Endothelial cell of umbilical vein (primary cell): ENCODE measurements around the gene CYP8B1. TPM values are rescaled to one million over a fixed set of nuclear protein-coding genes. Genes with fewer than 3 reads are reported as not detected.

Experiments
- BruUV-seq: library from RNA; stranded (reverse); fragments of 400-500 nt; replicated peaks from 2 replicates; lab custom pipeline; 2021; lab: Mats Ljungman, UMichigan
- CTCF ChIA-PET: fragments of 300-600, 350-600 bp; sonication (Branson Sonifier 250); formaldehyde crosslinking; loops from one replicate; lab custom pipeline; 2021; ENCODE audit warnings: antibody characterized with exemption, inconsistent platforms; lab: Charles Lee
- POLR2A ChIA-PET: fragments of 300-600, 350-600 bp; sonication (Branson Sonifier 250); formaldehyde crosslinking; loops from one replicate; lab custom pipeline; 2021; ENCODE audit warnings: antibody characterized with exemption, inconsistent platforms; lab: Charles Lee
- DNase-seq: peaks from one replicate; pipeline ENCODE4 v3.0.0-alpha.2; 2011; ENCODE audit warnings: low read depth, low spot score
- FAIRE-seq: peaks from 2 replicates; lab custom pipeline; 2011; peaks lifted over from hg19 to GRCh38; lab: Jason Lieb, UNC
- H2AFZ ChIP-seq: 2 replicates; pipeline ENCODE4 v1.6.0; 2012; ENCODE audit warnings: low read depth, low read length, control low read depth, inconsistent platforms
- H3K27ac ChIP-seq: 2 replicates; pipeline ENCODE4 v1.5.1; 2011; ENCODE audit warnings: low read depth, mild to moderate bottlenecking, control low read depth, low read length, moderate library complexity; ENCODE audit not compliant: insufficient read depth
- H3K27me3 ChIP-seq, 2 experiments: 2 replicates each; pipeline versions ENCODE4 v1.6.0 to v1.6.1; 2011; ENCODE audit warnings: low read length in 2 of 2, mixed read lengths in 1 of 2; ENCODE audit not compliant: control insufficient read depth in 2 of 2, insufficient read depth in 2 of 2
- H3K36me3 ChIP-seq, 2 experiments: 2 replicates in 1 of 2; 3 replicates in 1 of 2; pipeline ENCODE4 v1.5.1; 2011; ENCODE audit warnings: low read length in 2 of 2, mild to moderate bottlenecking in 1 of 2, moderate library complexity in 1 of 2; ENCODE audit not compliant: control insufficient read depth in 2 of 2, insufficient read depth in 2 of 2; ENCODE audit errors: extremely low read depth in 1 of 2
- H3K4me1 ChIP-seq: 3 replicates; pipeline ENCODE4 v1.5.1; 2011; ENCODE audit warnings: mild to moderate bottlenecking, low read length; ENCODE audit not compliant: control insufficient read depth, insufficient read depth; ENCODE audit errors: extremely low read depth
- H3K4me2 ChIP-seq: 2 replicates; pipeline ENCODE4 v1.6.1; 2011; ENCODE audit warnings: low read length, control low read depth, mixed read lengths; ENCODE audit not compliant: insufficient read depth
- H3K4me3 ChIP-seq, 3 experiments: fragments of 200-600 bp in 1 of 3; sonication (generic), shearing (Covaris generic) in 1 of 3; replicated peaks in 1 of 3; 2 replicates each; pipeline ENCODE4 v1.5.1; 2011 to 2016; ENCODE audit warnings: control low read depth in 3 of 3, low read length in 3 of 3, mild to moderate bottlenecking in 2 of 3, inconsistent platforms in 1 of 3, low read depth in 1 of 3, moderate library complexity in 1 of 3; ENCODE audit not compliant: insufficient read depth in 1 of 3
- H3K79me2 ChIP-seq: 2 replicates; pipeline ENCODE4 v1.6.0; 2012; ENCODE audit warnings: low read length, inconsistent platforms; ENCODE audit not compliant: control insufficient read depth, insufficient read depth
- H3K9ac ChIP-seq: replicated peaks from 2 replicates; pipeline ENCODE3; 2011; ENCODE audit warnings: low read length, control low read depth; ENCODE audit not compliant: insufficient read depth; ENCODE audit errors: extremely low read depth
- H3K9me1 ChIP-seq: replicated peaks from 3 replicates; pipeline ENCODE4 v1.6.0; 2011; ENCODE audit warnings: mild to moderate bottlenecking, low read length; ENCODE audit not compliant: control insufficient read depth, insufficient read depth; ENCODE audit errors: extremely low read depth
- H3K9me3 ChIP-seq: replicated peaks from 2 replicates; pipeline ENCODE4 v1.5.1; 2012; ENCODE audit warnings: low read length, inconsistent platforms; ENCODE audit not compliant: control insufficient read depth, insufficient read depth
- H4K20me1 ChIP-seq: replicated peaks from 2 replicates; pipeline ENCODE3; 2011; ENCODE audit warnings: mild to moderate bottlenecking, low read length; ENCODE audit not compliant: control insufficient read depth, insufficient read depth; ENCODE audit errors: extremely low read depth
- CTCF ChIP-seq, 2 donors: IDR thresholded peaks; 1 replicate in 1 of 2; 2 replicates in 1 of 2; pipeline ENCODE4 v1.5.1; 2011; ENCODE audit warnings: low read length in 2 of 2, mild to moderate bottlenecking in 2 of 2, moderate library complexity in 2 of 2, control low read depth in 1 of 2, inconsistent platforms in 1 of 2, low read depth in 1 of 2; ENCODE audit not compliant: insufficient read depth in 1 of 2; ENCODE audit errors: extremely low read depth in 1 of 2
- EZH2 ChIP-seq: IDR thresholded peaks from 2 replicates; pipeline ENCODE4 v1.6.1; 2012; ENCODE audit warnings: borderline replicate concordance, low read depth, mild to moderate bottlenecking, moderate library complexity, low read length, inconsistent platforms; ENCODE audit not compliant: severe bottlenecking
- FOS ChIP-seq: IDR thresholded peaks from 2 replicates; pipeline ENCODE4 v1.6.1; 2011; ENCODE audit warnings: mild to moderate bottlenecking, low read length, moderate library complexity, borderline replicate concordance; ENCODE audit not compliant: insufficient read depth
- GATA2 ChIP-seq: IDR thresholded peaks from 2 replicates; pipeline ENCODE4 v1.7.0; 2011; ENCODE audit warnings: low read depth, mild to moderate bottlenecking, moderate library complexity, mixed read lengths, low read length; ENCODE audit not compliant: insufficient read length, insufficient read depth
- JUN ChIP-seq: IDR thresholded peaks from 2 replicates; pipeline ENCODE4 v1.6.1; 2011; ENCODE audit warnings: borderline replicate concordance, low read depth; ENCODE audit not compliant: insufficient read length, insufficient read depth
- MAX ChIP-seq: IDR thresholded peaks from 2 replicates; pipeline ENCODE4 v1.6.1; 2011; ENCODE audit not compliant: insufficient read depth, insufficient read length
- MYC ChIP-seq: IDR thresholded peaks from one replicate; pipeline ENCODE4 v1.6.1; 2011; ENCODE audit warnings: mild to moderate bottlenecking, low read depth, low read length
- POLR2A ChIP-seq: IDR thresholded peaks from 2 replicates; pipeline ENCODE4 v1.6.1; 2012; ENCODE audit warnings: low read depth, mild to moderate bottlenecking, control low read depth, low read length
- POLR2AphosphoS5 ChIP-seq: IDR thresholded peaks from 2 replicates; pipeline ENCODE4 v1.6.1; 2012; ENCODE audit warnings: low read depth, mild to moderate bottlenecking, control low read depth, low read length, moderate library complexity; ENCODE audit not compliant: insufficient read depth
- dilution Hi-C: fragments of 300-500 bp; cut with MboI; formaldehyde crosslinking; loops from one replicate; pipeline ENCODE4 v1.15.0; 2019; ENCODE audit warnings: low sequenced_read_pairs; ENCODE audit not compliant: extremely low pct_ligation_motif_present
- intact Hi-C: fragments of 100-400 bp; cut with micrococcal nuclease; formaldehyde crosslinking; loops from one replicate; pipeline ENCODE4 v1.10.0; 2022
- polyA plus RNA-seq, 4 experiments: library from polyadenylated mRNA; depleted of rRNA in 3 of 4; stranded (reverse) in 3 of 4; unstranded in 1 of 4; fragments of >200 nt; gene quantifications; 2 replicates each; pipeline versions ENCODE4 v1.2.1 to v1.2.3, GENCODE V29; 2011 to 2012; ENCODE audit warnings: missing spikeins in 1 of 4
- total RNA-seq: library from RNA; stranded (reverse); gene quantifications from 2 replicates; pipeline ENCODE4 v1.2.3, GENCODE V29; 2021

Gene CYP8B1
- total and polyA plus RNA-seq, 2 donors (not counting 3 experiments of a cell fraction or from before 2014, with no cell fraction given): not detected

- FAIRE-seq (no peak), DNase-seq (no peak)
- dilution Hi-C loops (no loop called here), intact Hi-C loops (no loop called here)
- no peak overlapping the region for H3K27ac ChIP-seq
- H4K20me1 ChIP-seq: no peaks in the 10 kb centered on the region
- no peak overlapping the region for H2AFZ ChIP-seq
- no peak overlapping the region for H3K9ac ChIP-seq
- H3K27me3 ChIP-seq: peaks cover 6 to 8% of the 10 kb centered on the region in 2 experiments
- no peaks in the 10 kb centered on the region for H3K4me1 ChIP-seq
- H3K4me2 ChIP-seq: no peak overlapping the region
- H3K79me2 ChIP-seq: no peaks in the 10 kb centered on the region
- H3K36me3 ChIP-seq: no peaks in the 10 kb centered on the region
- no peaks in the 10 kb centered on the region for H3K9me1 ChIP-seq
- ChIA-PET POLR2A (no interaction called here), CTCF (interaction anchor here (1.0 kb wide), 1 partner anchor 8 kb away, joined by 3 read pairs; no protein-coding TSS in a partner anchor)
- BruUV-seq: no TSS peak
- H3K9me3 ChIP-seq: no peaks in the 10 kb centered on the region
- TF ChIP-seq CTCF (IDR thresholded peaks at IDR 0.05; ENCODE audit: extremely low read depth in 1 of 2, insufficient read depth in 1 of 2, low read depth in 1 of 2, low read length in 2 of 2) (no peak), MAX (no peak), GATA2 (no peak), FOS (no peak), POLR2AphosphoS5 (no peak), JUN (no peak), EZH2 (no peak), MYC (no peak), POLR2A (no peak)
- H3K4me3 ChIP-seq: no peak overlapping the region
These were observed 2.3 kb downstream of the CYP8B1 start for GRCh38 chr3:42873221-42873982.
